Measurements from ENCODE around the gene ERC1. TPM values are rescaled to one million over a fixed set of nuclear protein-coding genes. Genes with fewer than 3 reads are reported as not detected.
"Not testable (repeated sequence)": the region's sequence is repeated elsewhere in the genome, so short reads cannot be mapped to it uniquely, and the experiment has no call there.

The ERC1 gene
- polyA plus RNA-seq, 1 donor from 2014 or later, result 7.1 TPM

DNA sequence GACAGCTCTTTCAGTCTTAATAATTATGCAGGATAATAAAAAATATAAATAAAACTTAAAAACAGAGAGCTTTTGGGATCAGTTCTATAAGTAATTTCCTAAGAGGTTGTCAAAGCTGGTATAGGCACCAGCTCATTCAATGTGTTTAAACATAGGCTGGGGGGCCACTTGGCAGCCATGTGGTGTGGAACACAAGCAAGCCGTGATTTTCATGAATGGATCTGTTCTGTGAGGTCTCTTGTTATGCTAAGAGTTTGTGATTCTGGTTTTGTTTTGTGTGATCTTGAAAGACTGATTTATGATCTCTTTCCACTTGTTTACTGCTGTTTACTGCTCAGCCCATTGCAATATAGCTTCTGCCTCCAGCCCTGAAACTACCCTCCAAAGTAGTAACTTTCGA lies 362.4 kb downstream of the ERC1 start:
- Histone ChIP-seq H3K79me2 (replicated peaks; ENCODE audit: insufficient read depth, low read length) (no peaks in the 10 kb centered on the region), H3K27ac (ENCODE audit: low read length) (no peak overlapping the region), H2AFZ (ENCODE audit: low read depth, low read length) (no peak overlapping the region), H4K20me1 (ENCODE audit: insufficient read depth) (no peaks in the 10 kb centered on the region), H3K4me2 (ENCODE audit: low read length) (no peak overlapping the region), H3K4me3 (ENCODE audit: low read length) (no peak overlapping the region), H3K27me3 (ENCODE audit: insufficient read depth, low read depth, low read length) (no peaks in the 10 kb centered on the region), H3F3A (ENCODE audit: insufficient read depth, low read length, poor library complexity, severe bottlenecking) (no peaks in the 10 kb centered on the region), H3K9ac (ENCODE audit: low read length) (no peak overlapping the region), H3K9me3 (ENCODE audit: low read length) (no peaks in the 10 kb centered on the region), H3K36me3 (ENCODE audit: insufficient read depth, low read length) (no peaks in the 10 kb centered on the region), H3K9me2 (ENCODE audit: insufficient read depth, low read length) (no peaks in the 10 kb centered on the region)
- TF ChIP-seq EZH2 (IDR thresholded peaks at IDR 0.05; ENCODE audit: borderline replicate concordance, insufficient read depth, low read length, poor library complexity, severe bottlenecking), result no peak
- TF ChIP-seq, protein P1, sequence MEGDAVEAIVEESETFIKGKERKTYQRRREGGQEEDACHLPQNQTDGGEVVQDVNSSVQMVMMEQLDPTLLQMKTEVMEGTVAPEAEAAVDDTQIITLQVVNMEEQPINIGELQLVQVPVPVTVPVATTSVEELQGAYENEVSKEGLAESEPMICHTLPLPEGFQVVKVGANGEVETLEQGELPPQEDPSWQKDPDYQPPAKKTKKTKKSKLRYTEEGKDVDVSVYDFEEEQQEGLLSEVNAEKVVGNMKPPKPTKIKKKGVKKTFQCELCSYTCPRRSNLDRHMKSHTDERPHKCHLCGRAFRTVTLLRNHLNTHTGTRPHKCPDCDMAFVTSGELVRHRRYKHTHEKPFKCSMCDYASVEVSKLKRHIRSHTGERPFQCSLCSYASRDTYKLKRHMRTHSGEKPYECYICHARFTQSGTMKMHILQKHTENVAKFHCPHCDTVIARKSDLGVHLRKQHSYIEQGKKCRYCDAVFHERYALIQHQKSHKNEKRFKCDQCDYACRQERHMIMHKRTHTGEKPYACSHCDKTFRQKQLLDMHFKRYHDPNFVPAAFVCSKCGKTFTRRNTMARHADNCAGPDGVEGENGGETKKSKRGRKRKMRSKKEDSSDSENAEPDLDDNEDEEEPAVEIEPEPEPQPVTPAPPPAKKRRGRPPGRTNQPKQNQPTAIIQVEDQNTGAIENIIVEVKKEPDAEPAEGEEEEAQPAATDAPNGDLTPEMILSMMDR (IDR thresholded peaks at IDR 0.05; ENCODE audit: poor library complexity, severe bottlenecking), result no peak
- no peak for TF ChIP-seq RAD21 (conservative IDR thresholded peaks at IDR 0.05)

DNA sequence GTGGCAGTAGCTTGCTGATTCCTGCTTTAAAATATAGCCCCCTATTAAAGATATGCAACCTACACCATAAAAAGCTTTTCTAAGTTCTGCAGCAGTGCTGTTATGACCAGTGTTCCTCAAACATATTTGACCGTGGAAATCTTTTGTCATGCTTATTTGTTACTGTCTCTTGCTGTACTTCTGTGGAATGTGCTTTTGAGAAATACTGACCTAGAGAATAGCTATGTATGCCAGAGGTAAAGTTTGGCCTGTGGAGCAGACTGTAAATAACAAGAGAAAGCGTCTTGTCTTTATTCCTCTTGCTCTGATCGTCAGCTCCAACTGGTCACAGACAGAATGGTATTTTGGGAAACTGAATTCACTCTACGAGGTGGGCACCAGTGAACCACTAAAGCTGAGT lies 364.4 kb downstream of the ERC1 start:
- Histone ChIP-seq H3K4me2 (ENCODE audit: low read length) (no peak overlapping the region), H3K9ac (ENCODE audit: low read length) (no peak overlapping the region), H4K20me1 (ENCODE audit: insufficient read depth) (no peaks in the 10 kb centered on the region), H3F3A (ENCODE audit: insufficient read depth, low read length, poor library complexity, severe bottlenecking) (no peaks in the 10 kb centered on the region), H3K9me2 (ENCODE audit: insufficient read depth, low read length) (no peaks in the 10 kb centered on the region), H2AFZ (ENCODE audit: low read depth, low read length) (no peak overlapping the region), H3K79me2 (replicated peaks; ENCODE audit: insufficient read depth, low read length) (no peaks in the 10 kb centered on the region), H3K36me3 (ENCODE audit: insufficient read depth, low read length) (no peaks in the 10 kb centered on the region), H3K27me3 (ENCODE audit: insufficient read depth, low read depth, low read length) (no peaks in the 10 kb centered on the region), H3K9me3 (ENCODE audit: low read length) (no peaks in the 10 kb centered on the region), H3K4me3 (ENCODE audit: low read length) (no peak overlapping the region), H3K27ac (ENCODE audit: low read length) (no peak overlapping the region)
- TF ChIP-seq SMC3 (conservative IDR thresholded peaks at IDR 0.05; ENCODE audit: poor library complexity) (no peak), EP300 (conservative IDR thresholded peaks at IDR 0.05; ENCODE audit: poor library complexity, severe bottlenecking) (no peak), EZH2 (IDR thresholded peaks at IDR 0.05; ENCODE audit: borderline replicate concordance, insufficient read depth, low read length, poor library complexity, severe bottlenecking) (no peak)

DNA sequence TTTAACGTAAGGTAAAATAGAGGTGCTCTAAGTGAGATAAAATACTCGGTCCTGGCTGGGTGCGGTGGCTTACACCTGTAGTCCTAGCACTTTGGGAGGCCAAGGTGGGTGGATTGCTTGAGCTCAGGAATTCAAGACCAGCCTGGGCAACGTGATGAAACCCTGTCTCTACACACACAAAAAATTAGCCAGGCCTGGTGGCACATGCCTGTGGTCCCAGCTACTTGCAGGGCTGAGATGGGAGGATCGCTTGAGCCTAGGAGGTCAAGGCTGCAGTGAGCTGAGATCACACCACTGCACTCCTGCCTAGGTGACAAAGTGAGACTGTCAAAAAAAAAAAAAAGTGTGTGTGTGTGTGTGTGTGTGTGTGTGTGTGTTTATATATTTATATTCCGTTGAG lies 364.8 kb downstream of the ERC1 start:
- H3K4me3 ChIP-seq (ENCODE audit: low read length); H3F3A ChIP-seq (ENCODE audit: insufficient read depth, low read length, poor library complexity, severe bottlenecking); H3K9me2 ChIP-seq (ENCODE audit: insufficient read depth, low read length); H3K9ac ChIP-seq (ENCODE audit: low read length); H3K9me3 ChIP-seq (ENCODE audit: low read length); H3K27me3 ChIP-seq (ENCODE audit: insufficient read depth, low read depth, low read length); H2AFZ ChIP-seq (ENCODE audit: low read depth, low read length); H4K20me1 ChIP-seq (ENCODE audit: insufficient read depth); H3K79me2 ChIP-seq (replicated peaks; ENCODE audit: insufficient read depth, low read length); H3K27ac ChIP-seq (ENCODE audit: low read length); H3K36me3 ChIP-seq (ENCODE audit: insufficient read depth, low read length); H3K4me2 ChIP-seq (ENCODE audit: low read length): not testable (repeated sequence)

DNA sequence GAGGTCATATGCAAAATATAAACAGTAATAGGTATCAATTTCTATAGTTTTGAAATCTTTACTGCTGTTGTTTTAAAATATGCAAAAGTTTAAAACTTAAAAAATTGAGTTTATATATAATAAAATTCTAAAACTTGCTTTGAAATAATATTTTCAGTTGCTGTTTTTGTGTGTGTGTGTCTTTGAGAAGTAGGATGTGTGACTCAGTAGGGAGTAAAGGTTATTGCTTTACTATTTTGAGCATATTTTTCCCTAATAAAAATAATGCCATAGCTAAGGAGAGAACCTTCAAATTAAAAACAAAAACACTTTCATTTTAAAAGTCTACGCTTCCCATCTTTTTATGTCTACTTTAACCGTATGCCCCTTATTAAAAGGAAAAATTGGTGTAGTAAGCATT lies 365.3 kb downstream of the ERC1 start:
- H3K9me3 ChIP-seq (ENCODE audit: low read length), result no peaks in the 10 kb centered on the region
- no peak overlapping the region for H3K4me2 ChIP-seq (ENCODE audit: low read length)
- H3F3A ChIP-seq (ENCODE audit: insufficient read depth, low read length, poor library complexity, severe bottlenecking), result no peaks in the 10 kb centered on the region
- H3K79me2 ChIP-seq (replicated peaks; ENCODE audit: insufficient read depth, low read length), result no peaks in the 10 kb centered on the region
- no peak overlapping the region for H3K27ac ChIP-seq (ENCODE audit: low read length)
- H4K20me1 ChIP-seq (ENCODE audit: insufficient read depth), result no peaks in the 10 kb centered on the region
- H3K9me2 ChIP-seq (ENCODE audit: insufficient read depth, low read length), result no peaks in the 10 kb centered on the region
- no peaks in the 10 kb centered on the region for H3K27me3 ChIP-seq (ENCODE audit: insufficient read depth, low read depth, low read length)
- no peak overlapping the region for H3K9ac ChIP-seq (ENCODE audit: low read length)
- H2AFZ ChIP-seq (ENCODE audit: low read depth, low read length), result no peak overlapping the region
- TF ChIP-seq MXI1 (conservative IDR thresholded peaks at IDR 0.05; ENCODE audit: poor library complexity, severe bottlenecking) (no peak), RAD21 (conservative IDR thresholded peaks at IDR 0.05) (no peak), EP300 (conservative IDR thresholded peaks at IDR 0.05; ENCODE audit: poor library complexity, severe bottlenecking) (no peak), SMC3 (conservative IDR thresholded peaks at IDR 0.05; ENCODE audit: poor library complexity) (no peak), TAF1 (IDR thresholded peaks at IDR 0.05; ENCODE audit: low read depth) (no peak), EZH2 (IDR thresholded peaks at IDR 0.05; ENCODE audit: borderline replicate concordance, insufficient read depth, low read length, poor library complexity, severe bottlenecking) (no peak), POLR2AphosphoS5 (IDR thresholded peaks at IDR 0.05) (no peak)
- TF ChIP-seq, protein P1 (IDR thresholded peaks at IDR 0.05; ENCODE audit: poor library complexity, severe bottlenecking), result no peak
- TF ChIP-seq, protein P2, sequence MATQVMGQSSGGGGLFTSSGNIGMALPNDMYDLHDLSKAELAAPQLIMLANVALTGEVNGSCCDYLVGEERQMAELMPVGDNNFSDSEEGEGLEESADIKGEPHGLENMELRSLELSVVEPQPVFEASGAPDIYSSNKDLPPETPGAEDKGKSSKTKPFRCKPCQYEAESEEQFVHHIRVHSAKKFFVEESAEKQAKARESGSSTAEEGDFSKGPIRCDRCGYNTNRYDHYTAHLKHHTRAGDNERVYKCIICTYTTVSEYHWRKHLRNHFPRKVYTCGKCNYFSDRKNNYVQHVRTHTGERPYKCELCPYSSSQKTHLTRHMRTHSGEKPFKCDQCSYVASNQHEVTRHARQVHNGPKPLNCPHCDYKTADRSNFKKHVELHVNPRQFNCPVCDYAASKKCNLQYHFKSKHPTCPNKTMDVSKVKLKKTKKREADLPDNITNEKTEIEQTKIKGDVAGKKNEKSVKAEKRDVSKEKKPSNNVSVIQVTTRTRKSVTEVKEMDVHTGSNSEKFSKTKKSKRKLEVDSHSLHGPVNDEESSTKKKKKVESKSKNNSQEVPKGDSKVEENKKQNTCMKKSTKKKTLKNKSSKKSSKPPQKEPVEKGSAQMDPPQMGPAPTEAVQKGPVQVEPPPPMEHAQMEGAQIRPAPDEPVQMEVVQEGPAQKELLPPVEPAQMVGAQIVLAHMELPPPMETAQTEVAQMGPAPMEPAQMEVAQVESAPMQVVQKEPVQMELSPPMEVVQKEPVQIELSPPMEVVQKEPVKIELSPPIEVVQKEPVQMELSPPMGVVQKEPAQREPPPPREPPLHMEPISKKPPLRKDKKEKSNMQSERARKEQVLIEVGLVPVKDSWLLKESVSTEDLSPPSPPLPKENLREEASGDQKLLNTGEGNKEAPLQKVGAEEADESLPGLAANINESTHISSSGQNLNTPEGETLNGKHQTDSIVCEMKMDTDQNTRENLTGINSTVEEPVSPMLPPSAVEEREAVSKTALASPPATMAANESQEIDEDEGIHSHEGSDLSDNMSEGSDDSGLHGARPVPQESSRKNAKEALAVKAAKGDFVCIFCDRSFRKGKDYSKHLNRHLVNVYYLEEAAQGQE (IDR thresholded peaks at IDR 0.05; ENCODE audit: borderline replicate concordance), result no peak
- H3K4me3 ChIP-seq (ENCODE audit: low read length), result no peak overlapping the region
- H3K36me3 ChIP-seq (ENCODE audit: insufficient read depth, low read length), result no peaks in the 10 kb centered on the region

Data from neural cell (in vitro differentiated cells).